ENCODE results near the gene TDRD6.

- TF ChIP-seq POLR2AphosphoS5 (IDR thresholded peaks at IDR 0.05; ENCODE audit: low read depth, low read length) (no peak), CTCF (IDR thresholded peaks at IDR 0.05) (no peak), REST (IDR thresholded peaks at IDR 0.05; ENCODE audit: insufficient read depth in 1 of 2, low read depth in 2 of 2, low read length in 1 of 2) (no peak)
Measured at GRCh38 chr6:46736906-46737305, 49.2 kb downstream of the TDRD6 start.

Measured in Panc1 (cell line).